LNCaP clone FGC (cell line): ENCODE measurements around the gene SLC4A11.

Source experiments
- DNase-seq: peaks from one replicate; pipeline ENCODE4 v3.0.0-alpha.2; 2011; ENCODE audit warnings: low read depth
- H3K4me3 ChIP-seq: 2 replicates; pipeline ENCODE4 v1.5.1; 2011; ENCODE audit warnings: mild to moderate bottlenecking, low read depth, low read length, control low read depth
- TF ChIP-seq, protein P1 (sequence below): IDR thresholded peaks from 2 replicates; pipeline ENCODE4 v1.5.1; 2012; ENCODE audit warnings: mild to moderate bottlenecking; ENCODE audit not compliant: control insufficient read depth, insufficient read depth; ENCODE audit errors: extremely low read depth

Gene SLC4A11

DNA sequence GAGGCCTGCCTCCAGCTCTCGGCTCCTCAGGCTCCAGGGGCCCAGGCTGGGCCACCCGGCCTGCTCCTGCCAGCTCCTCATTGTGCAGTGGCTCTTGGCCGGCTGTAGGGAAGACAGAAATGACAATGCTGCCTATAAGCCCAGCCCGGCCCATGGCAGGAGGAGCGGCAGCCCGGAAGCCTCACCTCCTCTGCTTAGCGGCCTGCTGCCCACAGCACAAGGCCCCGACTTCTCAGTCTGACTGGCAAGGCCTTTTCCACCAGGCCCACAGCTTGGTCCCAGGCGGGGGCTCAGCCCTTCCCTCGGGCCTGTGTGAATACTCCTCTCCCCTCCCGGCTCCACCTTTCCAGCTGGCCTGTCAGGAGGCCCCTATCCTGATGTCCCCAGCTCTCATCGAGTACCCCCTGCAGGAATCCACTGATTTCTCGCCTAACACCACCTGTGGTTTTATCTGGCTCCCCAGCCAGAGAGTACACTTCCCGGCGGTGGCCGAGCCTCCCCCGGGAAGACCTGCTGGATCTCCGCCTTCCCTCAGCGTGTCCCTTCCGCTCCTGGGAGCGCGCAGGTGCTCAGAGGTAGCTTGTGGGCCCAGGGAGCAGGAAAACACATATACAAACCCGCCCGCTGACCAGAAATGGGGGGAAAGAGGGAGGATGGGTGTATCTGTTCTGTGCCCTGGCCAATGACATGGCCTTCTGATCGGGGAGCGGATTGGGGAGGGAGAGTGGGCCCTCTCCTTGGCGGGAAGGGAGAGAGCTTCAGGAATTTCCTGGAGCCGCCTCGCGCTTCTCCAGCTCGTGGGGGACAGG lies 35.5 kb downstream of the SLC4A11 start:
- H3K4me3 ChIP-seq = peak overlapping the region; percentile 99
- TF ChIP-seq, protein P1, sequence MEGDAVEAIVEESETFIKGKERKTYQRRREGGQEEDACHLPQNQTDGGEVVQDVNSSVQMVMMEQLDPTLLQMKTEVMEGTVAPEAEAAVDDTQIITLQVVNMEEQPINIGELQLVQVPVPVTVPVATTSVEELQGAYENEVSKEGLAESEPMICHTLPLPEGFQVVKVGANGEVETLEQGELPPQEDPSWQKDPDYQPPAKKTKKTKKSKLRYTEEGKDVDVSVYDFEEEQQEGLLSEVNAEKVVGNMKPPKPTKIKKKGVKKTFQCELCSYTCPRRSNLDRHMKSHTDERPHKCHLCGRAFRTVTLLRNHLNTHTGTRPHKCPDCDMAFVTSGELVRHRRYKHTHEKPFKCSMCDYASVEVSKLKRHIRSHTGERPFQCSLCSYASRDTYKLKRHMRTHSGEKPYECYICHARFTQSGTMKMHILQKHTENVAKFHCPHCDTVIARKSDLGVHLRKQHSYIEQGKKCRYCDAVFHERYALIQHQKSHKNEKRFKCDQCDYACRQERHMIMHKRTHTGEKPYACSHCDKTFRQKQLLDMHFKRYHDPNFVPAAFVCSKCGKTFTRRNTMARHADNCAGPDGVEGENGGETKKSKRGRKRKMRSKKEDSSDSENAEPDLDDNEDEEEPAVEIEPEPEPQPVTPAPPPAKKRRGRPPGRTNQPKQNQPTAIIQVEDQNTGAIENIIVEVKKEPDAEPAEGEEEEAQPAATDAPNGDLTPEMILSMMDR = no peak
- DNase-seq = no peak

DNA sequence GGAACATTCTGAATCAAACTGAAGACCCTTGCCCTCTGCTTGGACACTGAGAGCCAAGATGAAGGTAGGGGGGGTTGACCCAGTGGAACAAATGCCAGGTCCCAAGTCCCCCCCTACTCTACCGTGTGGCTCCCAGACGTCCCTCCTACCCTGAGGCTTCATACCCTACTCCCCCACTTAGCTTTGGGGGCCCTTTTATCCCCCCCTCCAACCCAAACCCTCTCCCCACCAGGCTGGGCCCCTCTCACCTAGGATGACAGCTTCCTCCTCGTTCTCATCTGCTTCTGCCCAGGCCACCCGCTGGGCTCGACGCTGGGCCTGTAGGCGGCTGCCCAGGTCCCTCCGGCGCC lies 36.0 kb downstream of the SLC4A11 start:
- TF ChIP-seq, protein P1 = no peak
- DNase-seq = no peak
- H3K4me3 ChIP-seq = peak overlapping the region; percentile 99

DNA sequence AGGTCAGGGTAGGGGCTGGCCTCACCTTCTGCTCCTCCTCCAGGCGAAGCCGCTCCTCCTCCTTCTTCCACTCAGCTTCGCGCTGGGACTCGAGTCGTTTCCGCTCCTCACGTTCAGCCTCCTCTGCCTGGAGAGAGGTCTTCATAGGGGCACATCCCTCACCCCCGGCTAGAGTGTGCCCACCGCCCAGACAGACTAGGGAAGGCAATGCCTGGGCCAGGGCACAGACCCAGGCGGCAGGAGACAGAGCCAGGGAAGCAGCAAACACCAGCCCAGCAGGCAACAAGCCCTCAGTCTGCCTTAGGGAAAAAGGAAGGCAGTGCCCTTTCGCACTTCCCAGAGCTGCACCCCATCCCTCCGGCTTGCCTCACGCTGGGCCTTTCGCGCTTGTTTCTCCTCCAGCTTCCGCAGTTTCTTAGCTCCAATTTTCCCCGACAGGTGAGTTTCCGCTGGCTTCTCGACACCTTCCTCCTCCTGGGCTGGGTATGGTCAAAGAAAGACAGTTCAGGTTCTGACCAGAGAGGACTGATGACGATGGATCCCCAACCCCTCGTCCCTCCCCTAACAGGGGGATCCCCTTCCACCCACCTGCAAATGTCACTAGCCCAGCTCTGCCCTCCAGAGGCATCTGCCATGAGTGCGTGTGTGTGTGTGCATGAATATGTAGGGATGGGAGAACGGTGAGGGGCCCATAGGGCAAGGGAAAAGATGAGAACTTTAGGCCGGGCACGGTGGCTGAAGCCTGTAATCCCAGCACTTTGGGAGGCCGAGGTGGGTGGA lies 38.8 kb downstream of the SLC4A11 start:
- no peak for DNase-seq
- TF ChIP-seq, protein P1 = no peak

DNA sequence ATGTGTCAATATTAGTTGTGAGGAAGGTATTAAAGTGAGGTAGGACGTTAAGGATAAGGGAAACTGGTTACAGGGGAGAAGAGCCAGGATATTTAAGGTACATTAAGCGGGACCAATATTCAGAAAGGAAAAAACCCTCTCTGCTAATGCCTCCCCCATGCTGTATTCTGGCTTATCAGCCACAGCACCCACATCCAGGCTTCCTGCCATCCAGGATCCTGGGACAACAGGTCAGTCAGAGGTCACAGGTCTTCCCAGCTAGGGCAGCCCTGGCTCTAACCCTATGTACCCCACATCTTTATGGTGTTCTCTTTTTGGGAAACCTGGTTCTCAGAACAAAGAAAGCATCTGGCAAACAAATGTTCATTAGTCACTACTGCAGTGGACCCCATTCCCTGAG lies 39.8 kb downstream of the SLC4A11 start:
- H3K4me3 ChIP-seq = no peak overlapping the region
- DNase-seq = no peak
- TF ChIP-seq, protein P1 = no peak

More for the DNA sequence above, 38.8 kb downstream of the SLC4A11 start:
- no peak overlapping the region for H3K4me3 ChIP-seq

DNA sequence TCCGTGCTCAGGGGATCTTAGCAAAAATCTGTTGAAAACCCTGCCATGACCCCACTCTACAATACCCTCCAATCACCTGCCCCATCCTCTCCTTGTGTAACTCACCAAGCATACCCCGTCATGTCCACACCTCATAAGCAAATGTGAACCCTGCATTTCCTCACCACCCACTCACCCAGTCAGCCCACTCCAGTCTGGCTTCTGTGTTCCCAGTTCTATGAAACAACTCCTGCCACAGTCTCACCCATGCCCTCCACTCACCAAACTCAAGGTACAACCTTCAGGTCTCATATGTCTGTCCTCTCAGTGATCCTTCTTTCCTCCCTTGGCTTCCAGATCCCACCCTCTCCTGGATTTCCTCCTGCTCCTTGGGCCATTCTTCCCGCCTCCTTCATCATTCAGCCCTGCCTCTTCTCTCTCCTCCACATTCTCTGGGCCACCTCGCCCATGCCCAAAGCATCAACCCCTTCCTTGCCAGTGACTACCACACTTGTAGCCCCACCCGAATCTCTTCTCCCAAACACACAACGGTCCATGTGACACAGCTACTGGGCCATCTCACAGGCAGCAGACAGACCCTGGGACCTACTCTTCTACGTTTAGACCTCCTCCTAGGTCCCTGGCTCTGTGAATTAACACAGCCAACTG lies 43.3 kb downstream of the SLC4A11 start:
- H3K4me3 ChIP-seq = no peak overlapping the region
- TF ChIP-seq, protein P1 = no peak

DNA sequence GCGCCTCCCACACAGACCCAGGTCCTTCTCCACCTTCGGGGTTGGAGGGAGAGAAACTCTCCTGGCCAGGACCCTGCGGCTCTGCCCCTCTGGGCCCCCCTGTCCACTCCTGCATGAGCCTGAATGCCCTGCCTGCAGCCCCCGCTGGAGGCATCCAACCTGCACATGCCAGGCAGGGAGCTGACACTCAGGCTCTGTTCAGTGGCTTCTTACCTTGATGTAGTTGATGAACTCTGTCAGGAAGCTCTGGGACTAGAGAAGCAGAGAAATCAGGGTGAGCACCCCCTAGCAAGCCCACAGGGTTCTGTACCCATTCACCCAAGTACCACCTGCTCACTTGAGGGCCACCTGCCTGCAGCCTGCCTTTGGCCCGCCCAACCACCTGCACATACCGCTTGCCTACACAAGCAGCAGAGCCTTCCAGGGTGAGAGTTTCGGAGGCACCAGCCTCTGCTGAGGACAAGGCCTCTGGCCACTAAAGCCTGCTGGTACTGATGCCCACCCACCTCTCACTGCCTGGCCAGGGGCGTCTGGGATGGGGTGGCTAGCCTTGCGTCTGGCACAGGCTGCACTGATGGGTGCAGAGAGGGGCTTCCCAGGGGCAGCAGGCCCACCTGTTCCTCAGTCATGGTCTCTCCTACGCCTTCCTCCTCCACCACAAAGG lies 44.2 kb downstream of the SLC4A11 start:
- TF ChIP-seq, protein P1 = no peak
- no peak overlapping the region for H3K4me3 ChIP-seq
- no peak for DNase-seq

More for the DNA sequence above, 43.3 kb downstream of the SLC4A11 start:
- DNase-seq = no peak
